ENCODE results near the gene METTL4. TPM values are rescaled to one million over a fixed set of nuclear protein-coding genes. Genes with fewer than 3 reads are reported as not detected.

METTL4 gene
- total RNA-seq, 1 experiment from 2014 or later, result 15.5 TPM

- POLR2A ChIA-PET, result no interaction called here
- DNase-seq (ENCODE audit: low read depth, low spot score), result no peak
- H3K27me3 ChIP-seq (ENCODE audit: insufficient read depth, low read length), result no peaks in the 10 kb centered on the region
- CTCF ChIA-PET, result no interaction called here
- H3K4me1 ChIP-seq (ENCODE audit: control insufficient read depth in 1 of 2, insufficient read depth in 2 of 2, low read length in 2 of 2), result no peaks in the 10 kb centered on the region
- no peak for TF ChIP-seq CTCF (IDR thresholded peaks at IDR 0.05 in 2 of 3, conservative IDR thresholded peaks at IDR 0.05 in 1 of 3; ENCODE audit: borderline replicate concordance in 1 of 3, insufficient read depth in 1 of 3, low read depth in 2 of 3, low read length in 2 of 3)
- TF ChIP-seq FOSL1 (IDR thresholded peaks at IDR 0.05; ENCODE audit: low read depth), result no peak
- TF ChIP-seq SP1 (IDR thresholded peaks at IDR 0.05; ENCODE audit: low read depth), result no peak
- TF ChIP-seq ZBTB33 (IDR thresholded peaks at IDR 0.05; ENCODE audit: extremely low read depth, insufficient replicate concordance, low read length), result no peak
- TF ChIP-seq EZH2 (IDR thresholded peaks at IDR 0.05), result no peak
- TF ChIP-seq SIN3A (IDR thresholded peaks at IDR 0.05; ENCODE audit: low read depth), result no peak
- no peak for TF ChIP-seq EZH2phosphoT487 (IDR thresholded peaks at IDR 0.05; ENCODE audit: borderline replicate concordance)
- TF ChIP-seq CEBPB (IDR thresholded peaks at IDR 0.05; ENCODE audit: low read depth), result no peak
- TF ChIP-seq ZFX (IDR thresholded peaks at IDR 0.05), result no peak
- TF ChIP-seq REST (IDR thresholded peaks at IDR 0.05; ENCODE audit: low read depth), result no peak
- TF ChIP-seq TCF7L2 (IDR thresholded peaks at IDR 0.05; ENCODE audit: borderline replicate concordance, extremely low read depth, insufficient read depth, insufficient read length), result no peak
- no peak for TF ChIP-seq SRF (IDR thresholded peaks at IDR 0.05; ENCODE audit: low read depth)
- TF ChIP-seq YY1 (IDR thresholded peaks at IDR 0.05; ENCODE audit: extremely low read depth, insufficient replicate concordance, low read depth, low read length), result no peak
- TF ChIP-seq RAD21 (IDR thresholded peaks at IDR 0.05; ENCODE audit: low read depth), result no peak
- TF ChIP-seq ATF3 (IDR thresholded peaks at IDR 0.05), result no peak
- TF ChIP-seq ELF1 (IDR thresholded peaks at IDR 0.05; ENCODE audit: borderline replicate concordance, low read depth), result no peak
- intact Hi-C loops (cut with micrococcal nuclease), result no loop called here
- no peaks in the 10 kb centered on the region for H3K9me3 ChIP-seq (ENCODE audit: control insufficient read depth in 1 of 2, insufficient read depth in 1 of 2, low read depth in 1 of 2, low read length in 2 of 2)
- H2AFZ ChIP-seq (ENCODE audit: low read depth, low read length, poor library complexity, severe bottlenecking), result no peak overlapping the region
- no peaks in the 10 kb centered on the region for H3K79me2 ChIP-seq (ENCODE audit: insufficient read depth, low read length)
- no peaks in the 10 kb centered on the region for H3K36me3 ChIP-seq (ENCODE audit: control insufficient read depth in 1 of 2, insufficient read depth in 2 of 2, low read length in 2 of 2)
- H3K9ac ChIP-seq (ENCODE audit: low read length), result no peak overlapping the region
- H3K27ac ChIP-seq (ENCODE audit: low read depth, low read length), result no peak overlapping the region
- RAD21 ChIA-PET (ENCODE audit: low non-redundant PET in 1 of 2, low total read pairs in 2 of 2, uncharacterized antibody in 2 of 2, unreplicated experiment in 2 of 2), result no interaction called here
- ATAC-seq, result no peak
- no peaks in the 10 kb centered on the region for H3K9me2 ChIP-seq (ENCODE audit: insufficient read depth)
- H3K4me3 ChIP-seq (replicated peaks in 1 of 2; ENCODE audit: low read depth in 1 of 2, low read length in 2 of 2), result no peak overlapping the region
- no TSS peak for BruUV-seq (replicated peaks)
- no peak overlapping the region for H3K4me2 ChIP-seq (ENCODE audit: low read length)
- H4K20me1 ChIP-seq (ENCODE audit: insufficient read depth), result no peaks in the 10 kb centered on the region
Measured at GRCh38 chr18:2535419-2535910, 35.8 kb downstream of the METTL4 start.
